Dedifferentiated amniotic fluid mesenchymal stem cell (primary cell): ENCODE results near the gene DEGS2.

Source experiments
- DNase-seq: peaks from one replicate; pipeline ENCODE4 v3.0.0-alpha.2; 2016; ENCODE audit errors: extremely low spot score

The DEGS2 gene

DNA sequence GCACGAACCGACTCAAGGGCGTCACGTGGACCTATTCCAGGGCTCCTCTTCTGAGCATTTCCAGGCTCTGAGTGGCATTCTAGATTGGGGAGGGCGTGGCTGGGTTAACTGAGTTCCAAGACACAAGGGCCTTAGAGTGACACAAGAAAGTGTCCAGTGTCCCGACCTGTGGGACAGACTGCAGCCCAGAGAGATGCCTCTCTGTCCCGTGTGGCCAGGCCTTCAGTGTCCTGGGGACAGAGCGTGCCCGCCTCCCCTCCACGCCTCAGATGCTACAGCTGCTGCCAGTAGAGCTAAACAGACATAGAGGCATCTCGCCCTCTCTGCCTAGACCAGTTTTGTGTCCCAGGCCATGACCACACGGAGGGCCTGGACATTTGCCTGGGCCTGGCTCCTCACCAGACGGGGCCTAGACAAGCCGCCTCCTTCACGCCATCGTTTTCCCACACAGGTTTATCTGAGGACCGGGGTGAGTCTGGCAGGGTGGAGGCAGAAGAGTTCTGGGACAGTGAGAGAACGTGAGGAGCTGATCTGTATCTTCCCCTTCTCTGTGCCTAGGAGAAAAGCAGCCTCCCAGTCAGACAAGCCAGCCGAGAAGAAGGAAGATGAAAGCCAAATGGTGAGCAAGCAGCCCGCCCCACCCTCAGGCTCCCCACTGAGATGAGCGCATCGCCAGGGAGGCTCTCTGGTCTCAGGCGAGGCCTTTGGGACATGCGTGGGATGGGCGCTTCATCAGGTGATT, 27.1 kb downstream of the DEGS2 start:
- DNase-seq, result peak; percentile 26

- no peak for DNase-seq
Observed at GRCh38 chr14:100131181-100131580, 28.3 kb downstream of the DEGS2 start.

DNA sequence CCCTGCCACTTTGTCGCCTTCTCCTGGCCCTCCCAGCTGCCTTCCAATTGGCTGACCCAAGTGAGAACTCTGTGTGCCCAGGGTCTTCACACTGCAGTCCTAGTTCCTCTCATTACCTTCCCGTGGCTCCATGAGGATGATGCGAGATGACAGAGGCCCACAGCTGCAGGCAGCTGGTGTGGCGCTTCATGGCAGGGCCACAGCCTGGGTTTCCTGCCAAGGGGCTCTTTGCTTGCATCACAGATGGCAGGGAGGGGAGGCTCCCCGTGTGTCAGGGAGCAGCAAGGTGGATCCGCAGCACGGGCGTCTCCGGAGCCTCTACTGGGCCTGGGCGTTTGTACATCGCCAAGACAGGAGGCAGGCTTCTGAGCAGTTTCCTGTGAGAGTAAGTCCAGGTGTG, 28.9 kb downstream of the DEGS2 start:
- DNase-seq, result no peak

- DNase-seq, result no peak
Observed at GRCh38 chr14:100129161-100129589, 30.3 kb downstream of the DEGS2 start.

GRCh38 chr14:100128688-100129087, 30.8 kb downstream of the DEGS2 start:
- no peak for DNase-seq

- DNase-seq, result no peak
Observed at GRCh38 chr14:100127853-100128455, 31.5 kb downstream of the DEGS2 start.

DNA sequence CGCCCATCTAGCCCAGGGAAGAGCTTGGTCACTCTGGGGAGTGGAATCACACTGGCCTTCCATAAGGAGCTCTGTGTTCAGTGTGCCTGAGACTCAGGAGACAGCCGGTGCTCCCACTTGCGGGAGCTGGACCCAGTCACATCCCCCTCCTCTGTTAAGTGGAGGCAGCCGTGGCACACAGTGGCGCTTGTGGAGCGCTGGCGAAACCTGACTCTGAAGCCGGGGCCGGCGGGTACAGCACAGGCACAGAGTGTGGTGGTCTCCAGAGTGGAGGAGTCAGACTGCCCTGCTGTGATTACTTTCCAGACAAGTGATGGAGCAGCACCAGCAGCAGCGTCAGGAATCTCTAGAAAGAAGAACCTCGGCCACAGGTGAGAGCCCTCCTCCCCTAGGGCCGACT, 33.0 kb downstream of the DEGS2 start:
- no peak for DNase-seq

- DNase-seq, result no peak
Observed at GRCh38 chr14:100124551-100125088, 34.8 kb downstream of the DEGS2 start.

GRCh38 chr14:100123618-100124017, 35.8 kb downstream of the DEGS2 start:
- DNase-seq, result no peak

GRCh38 chr14:100122481-100123223, 36.8 kb downstream of the DEGS2 start:
- no peak for DNase-seq

- no peak for DNase-seq
Observed at GRCh38 chr14:100121643-100122480, 37.6 kb downstream of the DEGS2 start.

GRCh38 chr14:100120522-100121269, 38.7 kb downstream of the DEGS2 start:
- no peak for DNase-seq

DNA sequence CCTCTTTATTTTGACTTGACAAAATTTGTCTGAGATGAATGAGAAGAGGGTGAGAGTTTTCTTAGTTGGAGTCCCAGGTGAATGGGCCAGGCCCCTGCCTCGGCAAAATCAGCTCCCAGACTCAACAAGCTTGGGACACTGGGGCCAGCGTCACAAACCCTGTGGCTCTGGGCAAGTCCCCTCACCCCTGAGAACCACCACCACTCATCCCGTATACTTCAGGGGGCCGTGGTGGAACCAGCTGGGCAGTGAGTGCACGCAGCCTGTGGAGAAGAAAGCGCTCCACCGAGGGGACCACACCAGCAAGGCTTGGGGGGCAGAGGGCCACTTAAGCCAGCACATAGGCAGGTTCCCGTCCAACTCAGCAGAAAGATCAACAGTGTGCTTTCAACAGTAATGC, 40.2 kb downstream of the DEGS2 start:
- DNase-seq, result no peak

- DNase-seq, result no peak
Observed at GRCh38 chr14:100118396-100119011, 40.9 kb downstream of the DEGS2 start.

- DNase-seq, result no peak
Observed at GRCh38 chr14:100117633-100118395, 41.6 kb downstream of the DEGS2 start.

- DNase-seq, result no peak
Observed at GRCh38 chr14:100117026-100117425, 42.4 kb downstream of the DEGS2 start.

- no peak for DNase-seq
Observed at GRCh38 chr14:100116134-100116533, 43.3 kb downstream of the DEGS2 start.

- no peak for DNase-seq
Observed at GRCh38 chr14:100115726-100116125, 43.7 kb downstream of the DEGS2 start.

GRCh38 chr14:100115236-100115635, 44.2 kb downstream of the DEGS2 start:
- no peak for DNase-seq
